NCI-H226 (cell line): ENCODE measurements around the gene GNAT3.

Source experiments
- DNase-seq: peaks from one replicate; pipeline ENCODE4 v3.0.0-alpha.2; 2015

GNAT3 gene

DNA sequence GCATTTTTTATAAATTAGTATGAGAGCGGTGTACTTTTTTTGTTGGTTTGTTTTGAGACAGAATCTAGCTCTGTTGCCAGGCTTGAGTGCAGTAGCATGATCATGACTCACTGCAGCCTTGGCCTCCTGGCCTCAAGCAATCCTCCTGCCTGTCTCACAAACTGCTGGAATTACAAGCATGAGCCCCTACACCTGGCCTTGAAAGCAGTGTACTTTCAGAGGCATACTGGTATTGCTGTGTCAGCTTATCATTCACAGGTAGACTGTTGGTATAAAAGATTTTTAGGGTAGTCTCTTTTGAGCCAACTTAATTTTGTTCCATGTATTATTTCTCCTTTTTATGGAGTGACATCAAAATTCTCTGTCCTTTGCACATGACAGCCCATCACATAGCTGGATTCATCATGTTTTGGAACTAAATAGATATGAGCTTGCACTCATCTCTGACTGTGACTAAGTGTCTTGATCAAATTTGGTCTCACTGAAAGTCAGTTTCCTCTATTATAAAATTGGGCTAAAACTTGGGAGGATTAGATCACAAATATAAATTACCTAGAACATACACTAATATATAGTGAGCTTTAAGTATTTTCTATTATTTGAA lies 12.4 kb downstream of the GNAT3 start:
- DNase-seq: peak; percentile 96

GRCh38 chr7:80498481-80499349 lies 13.1 kb downstream of the GNAT3 start:
- no peak for DNase-seq

DNA sequence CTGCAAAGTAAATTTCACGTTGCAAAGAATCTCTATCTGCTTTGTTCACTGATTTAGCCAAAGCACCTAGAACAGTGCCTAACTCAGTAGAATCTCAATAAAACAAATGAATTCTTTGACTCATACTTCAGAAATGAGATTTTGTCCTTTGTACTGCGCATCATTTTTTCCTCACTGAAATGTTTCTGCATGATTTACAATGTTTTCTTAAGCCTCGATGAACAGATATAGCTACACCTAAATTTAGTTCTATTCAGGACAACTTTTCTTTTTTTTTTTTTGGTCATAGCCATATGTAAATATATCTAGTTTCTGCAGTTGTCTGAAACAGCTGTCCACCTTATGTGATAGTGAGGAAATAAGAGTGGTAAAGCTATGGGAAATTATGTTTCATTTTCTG lies 15.3 kb downstream of the GNAT3 start:
- DNase-seq: no peak

DNA sequence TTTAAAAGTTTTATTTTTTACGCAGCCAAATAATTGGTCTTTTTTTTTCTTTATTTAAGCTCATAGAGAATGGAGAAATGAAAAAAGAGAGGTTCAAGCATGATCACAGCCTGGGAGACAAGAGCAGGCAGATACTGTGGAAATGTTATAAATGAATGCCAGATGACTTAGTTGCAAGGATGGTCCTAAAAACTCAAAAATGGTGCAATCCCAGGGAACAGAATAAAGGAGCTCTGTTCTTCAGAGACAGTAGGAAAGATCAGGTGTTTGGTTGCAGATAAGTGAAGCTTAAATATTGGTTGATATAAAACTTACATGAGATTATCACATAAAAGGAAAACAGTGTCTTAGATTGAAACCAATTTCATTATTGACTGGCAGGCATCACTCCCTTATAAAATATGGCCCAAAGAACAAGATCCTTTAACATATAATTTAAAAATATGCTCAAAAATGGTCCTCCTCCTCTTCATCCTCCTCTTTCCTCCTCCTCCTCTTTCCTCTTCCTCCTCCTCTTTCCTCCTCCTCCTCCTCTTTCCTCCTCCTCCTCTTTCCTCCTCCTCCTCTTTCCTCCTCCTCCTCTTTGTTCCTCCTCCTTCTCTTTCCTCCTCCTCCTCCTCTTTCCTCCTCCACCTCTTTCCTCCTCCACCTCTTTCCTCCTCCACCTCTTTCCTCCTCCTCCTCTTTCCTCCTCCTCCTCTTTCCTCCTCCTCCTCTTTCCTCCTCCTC lies 18.6 kb downstream of the GNAT3 start:
- DNase-seq: no peak

- DNase-seq: no peak
Measured at GRCh38 chr7:80491462-80491861, 20.4 kb downstream of the GNAT3 start.

DNA sequence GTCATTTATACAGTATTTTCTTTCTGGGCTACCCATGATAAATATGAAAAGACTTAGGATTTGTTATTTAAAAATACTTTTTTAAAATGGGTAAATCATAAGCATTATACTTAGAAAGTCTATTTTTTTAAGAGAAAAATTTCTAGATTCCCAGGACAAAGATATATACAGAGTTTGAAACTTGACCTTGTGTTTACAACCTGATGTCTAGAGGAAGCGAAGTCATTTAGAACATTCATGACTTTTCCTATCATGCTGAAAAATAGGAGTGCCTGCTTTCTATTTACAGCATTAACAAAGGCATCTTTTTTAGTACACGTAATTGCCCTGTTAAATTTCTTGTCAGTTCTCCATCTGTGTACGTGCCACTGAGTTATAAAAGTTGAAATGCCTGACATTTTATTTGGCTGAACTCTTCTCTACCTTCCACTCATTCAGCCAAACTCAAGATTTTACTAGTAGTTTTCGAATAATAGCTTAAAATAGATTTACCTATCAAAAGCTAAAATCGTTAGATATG lies 23.0 kb downstream of the GNAT3 start:
- no peak for DNase-seq

- no peak for DNase-seq
Measured at GRCh38 chr7:80488406-80488805, 23.5 kb downstream of the GNAT3 start.

GRCh38 chr7:80485721-80486120 lies 26.1 kb downstream of the GNAT3 start:
- DNase-seq: no peak

DNA sequence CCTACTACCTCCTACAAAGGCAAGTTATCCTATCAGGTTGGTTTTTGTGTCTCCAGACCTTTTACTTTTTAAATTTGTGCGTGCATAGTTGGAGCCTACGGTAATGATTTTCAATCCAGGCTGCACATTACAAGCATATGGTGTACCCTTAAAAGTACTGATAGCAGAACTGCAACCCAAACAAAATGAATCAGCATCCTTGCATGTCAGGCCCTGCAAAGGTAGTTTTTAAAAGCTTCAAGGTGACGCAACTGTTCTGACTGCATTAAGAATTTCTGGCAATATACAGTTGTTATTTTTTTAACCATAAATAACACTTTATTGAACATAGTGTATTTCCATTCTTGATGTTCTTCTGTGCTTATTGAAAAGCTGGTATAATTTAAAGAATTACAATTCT lies 28.9 kb downstream of the GNAT3 start:
- peak; percentile 45 for DNase-seq

GRCh38 chr7:80481196-80481884 lies 30.5 kb downstream of the GNAT3 start:
- peak; percentile 72 for DNase-seq

DNA sequence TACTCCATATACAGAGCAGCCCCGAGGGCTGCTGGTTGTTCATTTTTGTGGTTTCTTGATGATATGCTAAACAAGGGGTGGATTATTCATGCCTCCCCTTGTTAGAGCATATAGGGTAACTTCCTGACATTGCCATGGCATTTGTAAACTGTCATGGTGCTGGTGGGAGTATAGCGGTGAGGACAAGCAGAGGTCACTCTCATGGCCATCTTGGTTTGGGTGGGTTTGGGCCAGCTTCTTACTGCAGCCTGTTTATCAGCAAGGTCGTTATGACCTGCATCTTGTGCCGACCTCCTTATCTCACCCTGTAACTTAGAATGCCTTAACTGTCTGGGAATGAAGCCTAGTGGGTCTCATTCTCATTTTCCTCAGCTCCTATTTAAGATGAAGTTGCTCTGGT lies 31.3 kb downstream of the GNAT3 start:
- peak; percentile 80 for DNase-seq

GRCh38 chr7:80478683-80479082 lies 33.2 kb downstream of the GNAT3 start:
- DNase-seq: peak; percentile 81

- DNase-seq: no peak
Measured at GRCh38 chr7:80476035-80476434, 35.8 kb downstream of the GNAT3 start.

GRCh38 chr7:80475383-80475782 lies 36.5 kb downstream of the GNAT3 start:
- DNase-seq: peak; percentile 43

- DNase-seq: no peak
Measured at GRCh38 chr7:80473751-80474150, 38.1 kb downstream of the GNAT3 start.

DNA sequence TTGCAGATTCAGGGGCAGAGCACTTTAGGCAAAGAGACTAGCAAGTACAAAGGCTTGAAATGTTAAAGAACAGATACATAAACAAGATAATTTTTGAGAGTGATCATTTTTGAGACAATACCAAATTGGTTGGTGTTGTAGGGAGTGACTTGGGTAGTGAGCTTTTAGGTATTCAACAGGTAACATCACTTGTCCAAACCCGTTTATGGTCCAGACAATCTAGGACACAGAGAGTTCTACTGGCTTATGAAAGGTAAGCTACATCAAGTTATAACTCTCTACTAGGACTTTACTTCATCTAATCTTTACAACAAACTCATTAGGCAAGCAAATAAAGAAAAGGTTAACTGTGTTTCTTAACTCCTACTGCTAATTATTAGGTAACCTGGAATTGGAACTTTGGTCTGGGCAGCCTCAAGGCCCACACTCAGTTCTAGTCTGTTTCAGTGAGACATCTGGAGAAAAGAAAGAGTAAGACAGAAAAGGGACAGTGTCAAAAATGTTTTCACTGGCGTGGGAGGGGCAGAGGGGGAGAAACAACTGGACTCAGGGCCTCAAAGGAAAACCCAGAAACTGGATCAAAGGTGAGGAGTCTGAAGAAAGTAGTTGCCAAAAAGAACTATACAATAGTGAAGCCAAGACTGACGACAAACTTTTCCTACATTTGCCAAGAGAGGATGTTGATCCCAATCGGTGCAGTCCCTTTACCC lies 39.2 kb downstream of the GNAT3 start:
- no peak for DNase-seq

DNA sequence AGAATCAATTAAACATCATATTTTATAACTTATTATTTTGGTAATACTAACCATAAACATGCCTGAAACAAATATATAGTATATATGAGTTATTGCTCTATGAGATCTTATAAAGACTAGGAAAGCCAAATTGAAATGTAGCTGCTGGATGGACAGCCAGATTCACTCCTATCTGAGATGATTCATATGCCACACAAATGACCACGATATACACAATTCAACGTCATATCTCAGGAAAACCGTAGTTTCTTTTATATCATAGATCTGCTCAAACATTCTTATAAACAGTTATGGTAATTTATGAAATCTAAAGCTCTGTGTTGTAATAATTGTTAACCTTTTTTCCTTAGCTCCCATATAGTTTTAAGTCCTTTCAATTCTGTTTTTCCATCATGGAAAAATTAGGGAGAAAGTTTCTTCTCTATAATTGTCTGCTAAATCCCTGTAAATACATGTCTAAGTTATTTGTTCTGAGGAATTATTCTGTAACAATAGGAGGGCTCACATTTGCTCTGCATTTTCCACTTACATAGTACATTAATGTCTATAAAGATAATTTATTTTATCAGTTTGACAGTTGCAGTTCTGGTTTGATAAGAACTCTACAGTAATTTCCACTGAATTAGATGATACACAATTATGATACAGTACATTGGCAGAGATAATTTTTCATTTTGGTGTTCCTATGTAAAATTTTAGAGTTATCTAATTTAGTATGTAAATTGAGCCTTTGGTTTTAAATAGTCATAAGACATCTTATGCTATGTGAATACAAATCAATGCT lies 42.7 kb downstream of the GNAT3 start:
- DNase-seq: peak; percentile 51

DNA sequence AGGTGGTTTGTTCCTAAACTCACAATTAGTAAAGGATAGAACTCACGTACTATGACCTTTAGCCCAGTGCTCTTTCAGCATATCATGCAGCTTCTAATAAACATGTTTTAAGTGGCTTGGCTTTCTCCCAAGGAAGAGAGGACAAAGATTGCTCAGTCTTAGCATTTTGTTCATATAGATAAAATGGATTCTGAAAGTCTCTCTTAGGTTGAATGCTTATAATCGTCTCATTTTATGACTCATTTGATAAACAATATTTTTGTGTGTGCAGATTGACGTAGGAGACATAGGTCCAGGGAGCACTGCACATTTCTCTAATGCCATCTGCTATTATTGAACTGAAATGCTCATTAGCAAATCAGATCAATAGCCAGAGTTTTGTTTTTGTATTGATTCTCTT lies 44.8 kb downstream of the GNAT3 start:
- DNase-seq: peak; percentile 37

DNA sequence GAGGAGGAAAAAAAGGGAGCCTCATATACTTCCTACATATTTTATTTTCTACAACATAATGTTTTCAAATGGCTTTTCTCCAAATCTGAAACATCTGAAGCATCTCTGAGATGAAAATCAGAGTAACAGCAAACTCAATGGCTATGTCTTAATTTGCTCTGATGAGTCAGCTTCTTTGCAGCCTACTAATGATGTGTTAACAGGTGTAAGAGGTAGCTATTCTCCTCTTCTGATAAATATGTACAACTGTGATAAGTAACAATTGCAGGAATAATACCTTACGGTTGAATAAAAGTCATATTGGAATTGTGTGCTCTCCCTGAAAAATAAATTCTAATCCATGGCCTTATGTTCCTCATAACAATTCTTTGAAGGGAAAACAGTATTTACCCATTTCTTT lies 45.2 kb downstream of the GNAT3 start:
- DNase-seq: no peak

DNA sequence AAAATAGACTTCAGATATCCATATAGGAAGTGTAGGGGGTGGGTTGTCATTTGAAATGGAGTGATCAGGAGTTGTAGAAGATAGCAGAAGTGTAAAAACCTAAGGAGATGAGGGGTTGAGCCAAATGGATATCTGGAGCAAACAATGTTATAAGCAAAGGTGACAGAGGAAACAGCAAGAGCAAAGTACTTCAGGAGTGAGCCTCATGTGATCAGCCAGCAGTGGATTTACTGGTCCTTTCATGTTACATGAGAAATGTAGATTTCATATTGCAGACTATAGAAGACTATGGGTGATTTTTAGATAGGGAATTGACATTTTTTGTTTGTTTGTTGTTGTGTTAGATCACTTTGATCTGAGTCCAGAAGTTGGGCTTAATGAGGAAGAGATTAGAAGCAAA lies 47.7 kb downstream of the GNAT3 start:
- DNase-seq: no peak

DNA sequence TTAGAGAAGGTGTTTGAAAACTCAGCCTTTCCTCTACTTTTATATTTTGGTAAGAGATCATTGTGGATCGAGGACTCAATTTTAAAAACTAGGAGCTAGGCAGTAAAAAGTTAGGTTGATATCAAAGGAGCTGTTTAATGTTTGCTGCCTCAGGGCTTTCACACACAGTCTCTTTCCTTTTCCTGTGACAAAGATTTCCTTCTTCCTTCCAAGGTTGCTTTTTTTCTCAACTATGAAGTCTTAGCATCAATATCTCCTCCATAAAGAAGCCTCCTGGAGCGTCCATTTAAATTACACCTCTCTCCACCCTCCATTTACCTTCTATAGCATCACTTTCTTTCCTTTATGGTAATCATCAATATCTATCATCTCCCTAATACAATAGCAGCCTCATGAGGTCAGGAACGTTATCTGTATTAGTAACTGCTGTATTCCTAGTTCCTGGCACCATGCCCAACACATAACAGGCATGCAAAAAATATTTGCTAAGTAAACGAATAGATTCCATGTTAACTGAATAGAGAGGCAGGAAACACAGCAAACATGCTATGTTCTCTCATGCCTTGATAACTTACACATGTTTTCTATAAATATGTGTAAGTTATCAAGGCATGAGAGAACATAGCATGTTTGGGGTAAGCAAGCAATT lies 48.5 kb downstream of the GNAT3 start:
- peak; percentile 11 for DNase-seq
